Upper lobe of left lung (tissue), 4 donors: Measurements from ENCODE around the gene BRWD1.

Experiments used
- EP300 ChIP-seq, 4 donors: sonication (generic); formaldehyde crosslinking; IDR thresholded peaks; one replicate each; pipeline ENCODE4 v1.5.1; 2017; ENCODE audit warnings: antibody characterized with exemption in 4 of 4, control low read depth in 2 of 4
- POLR2A ChIP-seq, 4 donors: fragments of 450-650 bp; IDR thresholded peaks; one replicate each; pipeline ENCODE4 v1.5.1; 2016 to 2017; ENCODE audit warnings: antibody characterized with exemption in 4 of 4, mild to moderate bottlenecking in 2 of 4
- POLR2AphosphoS5 ChIP-seq, 2 donors: sonication (generic); formaldehyde crosslinking; IDR thresholded peaks; one replicate each; pipeline ENCODE4 v1.5.1; 2017; ENCODE audit warnings: antibody characterized with exemption in 2 of 2
- TF ChIP-seq, protein P1 (sequence below), 6 experiments: fragments of 450-650 bp in 4 of 6; fragments of 200-600 bp in 2 of 6; sonication (generic) in 2 of 6; IDR thresholded peaks; one replicate each; pipeline ENCODE4 v1.5.1; 2016 to 2019; ENCODE audit warnings: antibody characterized with exemption in 6 of 6

DNA sequence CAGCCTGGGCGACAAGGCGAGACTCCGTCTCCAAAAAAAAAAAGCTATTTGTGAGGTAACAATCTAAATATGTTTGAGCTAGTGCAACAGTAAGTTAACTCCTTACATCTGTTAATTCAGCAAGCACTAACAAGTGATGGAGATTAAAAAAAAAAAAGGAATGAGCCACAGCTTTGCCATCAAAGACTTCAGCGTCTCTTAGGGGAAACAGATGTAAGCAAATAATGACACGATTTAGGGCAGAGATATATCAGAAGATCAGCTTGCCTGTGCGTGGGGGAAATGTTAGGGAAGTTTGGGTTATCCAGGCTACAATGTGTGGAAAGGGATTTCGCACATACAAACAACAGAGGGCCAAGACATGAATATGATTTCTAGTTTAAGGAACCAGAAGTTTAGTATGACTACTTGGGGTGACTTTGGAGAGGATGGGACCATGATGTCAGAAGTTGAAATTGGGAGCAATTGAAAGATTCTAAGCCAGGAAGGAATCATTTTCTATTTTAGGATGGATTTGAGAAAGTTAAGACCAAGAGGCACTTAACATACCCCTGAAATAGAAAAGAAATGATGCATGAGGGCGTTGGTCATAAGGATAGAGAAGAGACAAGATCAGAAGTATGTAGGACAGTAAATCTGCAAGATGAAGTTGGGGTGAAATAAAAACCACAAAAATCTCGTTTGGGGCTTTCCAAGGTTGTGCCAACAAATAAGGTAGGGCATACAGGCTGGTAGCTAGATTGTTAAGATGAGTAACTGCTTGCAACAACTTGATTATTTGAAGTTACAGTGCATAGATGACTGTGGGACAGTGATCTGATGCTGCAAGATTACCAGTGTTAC lies 2.4 kb upstream of the BRWD1 start:
- no peak for TF ChIP-seq POLR2AphosphoS5 (IDR thresholded peaks at IDR 0.05)
- no peak for TF ChIP-seq POLR2A (IDR thresholded peaks at IDR 0.05)
- TF ChIP-seq, protein P1, sequence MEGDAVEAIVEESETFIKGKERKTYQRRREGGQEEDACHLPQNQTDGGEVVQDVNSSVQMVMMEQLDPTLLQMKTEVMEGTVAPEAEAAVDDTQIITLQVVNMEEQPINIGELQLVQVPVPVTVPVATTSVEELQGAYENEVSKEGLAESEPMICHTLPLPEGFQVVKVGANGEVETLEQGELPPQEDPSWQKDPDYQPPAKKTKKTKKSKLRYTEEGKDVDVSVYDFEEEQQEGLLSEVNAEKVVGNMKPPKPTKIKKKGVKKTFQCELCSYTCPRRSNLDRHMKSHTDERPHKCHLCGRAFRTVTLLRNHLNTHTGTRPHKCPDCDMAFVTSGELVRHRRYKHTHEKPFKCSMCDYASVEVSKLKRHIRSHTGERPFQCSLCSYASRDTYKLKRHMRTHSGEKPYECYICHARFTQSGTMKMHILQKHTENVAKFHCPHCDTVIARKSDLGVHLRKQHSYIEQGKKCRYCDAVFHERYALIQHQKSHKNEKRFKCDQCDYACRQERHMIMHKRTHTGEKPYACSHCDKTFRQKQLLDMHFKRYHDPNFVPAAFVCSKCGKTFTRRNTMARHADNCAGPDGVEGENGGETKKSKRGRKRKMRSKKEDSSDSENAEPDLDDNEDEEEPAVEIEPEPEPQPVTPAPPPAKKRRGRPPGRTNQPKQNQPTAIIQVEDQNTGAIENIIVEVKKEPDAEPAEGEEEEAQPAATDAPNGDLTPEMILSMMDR (IDR thresholded peaks at IDR 0.05) = no peak
- TF ChIP-seq EP300 (IDR thresholded peaks at IDR 0.05) = no peak
